IMR-90 (cell line): ENCODE results near the gene CDC42BPG. TPM values are rescaled to one million over a fixed set of nuclear protein-coding genes. Genes with fewer than 3 reads are reported as not detected.

ENCODE experiments used
- ATAC-seq: fragments of 200-7000 bp; cut with Tn5 transposase; 2 replicates; pipeline ENCODE4 v1.9.1; 2020; ENCODE audit warnings: low read depth, mild to moderate bottlenecking, moderate library complexity
- BruUV-seq: library from RNA; stranded (reverse); fragments of 400-500 nt; replicated peaks from 2 replicates; lab custom pipeline; 2021; lab: Mats Ljungman, UMichigan
- CTCF ChIA-PET: fragments of 300-600 bp; formaldehyde crosslinking; extraction: SDS; loops from one replicate; lab custom pipeline; 2021; ENCODE audit warnings: antibody characterized with exemption; lab: Yijun Ruan, JAX
- POLR2A ChIA-PET: fragments of 300-600 bp; sonication (Branson Sonifier 250); formaldehyde crosslinking; loops from one replicate; lab custom pipeline; 2022; ENCODE audit warnings: antibody characterized with exemption; ENCODE audit not compliant: unreplicated experiment; lab: Charles Lee
- DNase-seq: peaks from one replicate; pipeline ENCODE4 v3.0.0; 2013
- H2AFZ ChIP-seq: replicated peaks from 2 replicates; pipeline ENCODE3; 2013; ENCODE audit warnings: low read length, mild to moderate bottlenecking; ENCODE audit not compliant: poor library complexity
- H2AK5ac ChIP-seq: 2 replicates; pipeline ENCODE4 v1.6.1; 2013; ENCODE audit warnings: low read depth, low read length, inconsistent platforms
- H2AK9ac ChIP-seq: replicated peaks from 2 replicates; pipeline ENCODE3; 2013; ENCODE audit warnings: mild to moderate bottlenecking, low read depth, low read length, moderate library complexity; ENCODE audit not compliant: poor library complexity
- H2BK120ac ChIP-seq: 2 replicates; pipeline ENCODE4 v1.6.1; 2013; ENCODE audit warnings: low read depth, low read length, inconsistent platforms
- H2BK15ac ChIP-seq: 3 replicates; pipeline ENCODE4 v1.6.1; 2013; ENCODE audit warnings: low read depth, low read length, inconsistent platforms
- H2BK20ac ChIP-seq: 2 replicates; pipeline ENCODE4 v1.6.1; 2013; ENCODE audit warnings: low read depth, mild to moderate bottlenecking, inconsistent platforms, low read length, moderate library complexity
- H2BK5ac ChIP-seq: 2 replicates; pipeline ENCODE4 v1.6.1; 2013; ENCODE audit warnings: mild to moderate bottlenecking, low read depth, low read length, inconsistent platforms; ENCODE audit not compliant: poor library complexity, severe bottlenecking
- H3K14ac ChIP-seq: replicated peaks from 2 replicates; pipeline ENCODE4 v1.6.1; 2013; ENCODE audit warnings: low read depth, low read length, inconsistent platforms
- H3K18ac ChIP-seq: 2 replicates; pipeline ENCODE4 v1.6.1; 2013; ENCODE audit warnings: low read depth, low read length, control low read depth
- H3K23ac ChIP-seq: 2 replicates; pipeline ENCODE4 v1.6.1; 2013; ENCODE audit warnings: low read depth, low read length, inconsistent platforms
- H3K27ac ChIP-seq: 2 replicates; pipeline ENCODE4 v1.5.1; 2013; ENCODE audit warnings: mild to moderate bottlenecking, control low read depth, low read length; ENCODE audit not compliant: insufficient read depth
- H3K27me3 ChIP-seq: 2 replicates; pipeline ENCODE4 v1.6.1; 2013; ENCODE audit warnings: low read length; ENCODE audit not compliant: control insufficient read depth, insufficient read depth
- H3K36me3 ChIP-seq: 2 replicates; pipeline ENCODE4 v1.6.1; 2013; ENCODE audit warnings: low read length, mixed read lengths; ENCODE audit not compliant: control insufficient read depth, insufficient read depth
- H3K4ac ChIP-seq: 2 replicates; pipeline ENCODE4 v1.6.1; 2013; ENCODE audit warnings: low read depth, low read length, inconsistent platforms
- H3K4me1 ChIP-seq: 2 replicates; pipeline ENCODE4 v1.6.1; 2013; ENCODE audit warnings: low read length, mixed read lengths; ENCODE audit not compliant: control insufficient read depth, insufficient read depth
- H3K4me2 ChIP-seq: 2 replicates; pipeline ENCODE4 v1.6.1; 2013; ENCODE audit warnings: low read depth, mild to moderate bottlenecking, control low read depth, low read length, moderate library complexity
- H3K4me3 ChIP-seq: 2 replicates; pipeline ENCODE4 v1.5.1; 2013; ENCODE audit warnings: low read depth, mild to moderate bottlenecking, control low read depth, low read length, moderate library complexity; ENCODE audit not compliant: insufficient read depth
- H3K56ac ChIP-seq: 2 replicates; pipeline ENCODE4 v1.6.1; 2013; ENCODE audit warnings: low read length, inconsistent platforms; ENCODE audit not compliant: insufficient read depth; ENCODE audit errors: extremely low read depth
- H3K79me1 ChIP-seq, 2 experiments: 2 replicates each; pipeline ENCODE4 v1.6.1; 2013; ENCODE audit warnings: low read length in 2 of 2, inconsistent platforms in 1 of 2, low read depth in 1 of 2
- H3K9ac ChIP-seq: 2 replicates; pipeline ENCODE4 v1.6.1; 2013; ENCODE audit warnings: low read depth, low read length, control low read depth
- H3K9me1 ChIP-seq: 2 replicates; pipeline ENCODE4 v1.6.1; 2013; ENCODE audit warnings: low read length, inconsistent platforms; ENCODE audit not compliant: insufficient read depth
- H3K9me3 ChIP-seq: 2 replicates; pipeline ENCODE4 v1.6.1; 2013; ENCODE audit warnings: low read length; ENCODE audit not compliant: control insufficient read depth, insufficient read depth
- H4K20me1 ChIP-seq: 2 replicates; pipeline ENCODE4 v1.6.1; 2013; ENCODE audit warnings: low read length, inconsistent platforms; ENCODE audit not compliant: insufficient read depth
- H4K5ac ChIP-seq: 2 replicates; pipeline ENCODE4 v1.6.1; 2013; ENCODE audit warnings: mild to moderate bottlenecking, low read depth, low read length, control low read depth
- H4K8ac ChIP-seq, 2 experiments: 2 replicates each; pipeline ENCODE4 v1.6.1; 2013; ENCODE audit warnings: low read depth in 2 of 2, low read length in 2 of 2, control low read depth in 1 of 2, inconsistent platforms in 1 of 2
- H4K91ac ChIP-seq: 2 replicates; pipeline ENCODE4 v1.6.1; 2013; ENCODE audit warnings: low read depth, low read length, inconsistent platforms; ENCODE audit not compliant: insufficient read depth
- BHLHE40 ChIP-seq: fragments of 150-350 bp; IDR thresholded peaks from 2 replicates; pipeline ENCODE4 v1.6.1; 2016; ENCODE audit warnings: mild to moderate bottlenecking, low read depth, low read length
- CEBPB ChIP-seq: IDR thresholded peaks from 2 replicates; pipeline ENCODE4 v1.6.1; 2012; ENCODE audit warnings: low read depth, low read length, improper control_type of control experiment
- CHD1 ChIP-seq: IDR thresholded peaks from 2 replicates; pipeline ENCODE4 v1.6.1; 2012; ENCODE audit warnings: low read depth, low read length, improper control_type of control experiment
- CTCF ChIP-seq: conservative IDR thresholded peaks from 2 replicates; pipeline ENCODE4 v1.5.1; 2012; ENCODE audit warnings: mild to moderate bottlenecking, low read depth, low read length, improper control_type of control experiment
- ELK1 ChIP-seq: fragments of 150-350 bp; IDR thresholded peaks from 2 replicates; pipeline ENCODE4 v1.6.1; 2016; ENCODE audit warnings: low read depth, mild to moderate bottlenecking, low read length, moderate library complexity, borderline replicate concordance
- FOS ChIP-seq: fragments of 150-350 bp; IDR thresholded peaks from 2 replicates; pipeline ENCODE4 v1.6.1; 2016; ENCODE audit warnings: low read depth, low read length
- MAFK ChIP-seq: IDR thresholded peaks from 2 replicates; pipeline ENCODE4 v1.6.1; 2012; ENCODE audit warnings: low read depth, low read length, improper control_type of control experiment
- MAZ ChIP-seq: IDR thresholded peaks from 2 replicates; pipeline ENCODE4 v1.6.1; 2012; ENCODE audit warnings: low read depth, mild to moderate bottlenecking, low read length, improper control_type of control experiment, moderate library complexity, borderline replicate concordance
- MXI1 ChIP-seq: IDR thresholded peaks from 2 replicates; pipeline ENCODE4 v1.6.1; 2012; ENCODE audit warnings: low read depth, mild to moderate bottlenecking, low read length, moderate library complexity, borderline replicate concordance
- NFE2L2 ChIP-seq: fragments of 150-350 bp; IDR thresholded peaks from 2 replicates; pipeline ENCODE4 v1.6.1; 2016; ENCODE audit warnings: low read depth, mild to moderate bottlenecking, low read length
- POLR2A ChIP-seq: IDR thresholded peaks from 2 replicates; pipeline ENCODE4 v1.6.1; 2012; ENCODE audit warnings: mild to moderate bottlenecking, low read depth, low read length
- RAD21 ChIP-seq: IDR thresholded peaks from 2 replicates; pipeline ENCODE4 v1.6.1; 2012; ENCODE audit warnings: low read length, improper control_type of control experiment
- RCOR1 ChIP-seq: IDR thresholded peaks from 2 replicates; pipeline ENCODE4 v1.6.1; 2012; ENCODE audit warnings: mild to moderate bottlenecking, low read length, improper control_type of control experiment; ENCODE audit not compliant: insufficient replicate concordance
- RFX5 ChIP-seq: IDR thresholded peaks from 2 replicates; pipeline ENCODE4 v1.8.0; 2012; ENCODE audit warnings: low read depth, mild to moderate bottlenecking, low read length, moderate library complexity
- SMC3 ChIP-seq: fragments of 150-350 bp; IDR thresholded peaks from 2 replicates; pipeline ENCODE4 v1.6.1; 2016; ENCODE audit warnings: low read depth, mild to moderate bottlenecking, antibody characterized with exemption, low read length, moderate library complexity
- USF2 ChIP-seq: fragments of 150-350 bp; IDR thresholded peaks from 2 replicates; pipeline ENCODE4 v1.6.1; 2017; ENCODE audit warnings: mild to moderate bottlenecking, antibody characterized with exemption, low read length, low read depth
- WGBS, 2 experiments: methylation state at CpG; one replicate each; pipeline versions ENCODE4 v1.1.5 to v1.1.7; 2013; ENCODE audit warnings: missing lambda C conversion rate in 2 of 2; ENCODE audit not compliant: insufficient read length in 1 of 2; ENCODE audit errors: extremely low coverage in 2 of 2; 5-methylcytosine and 5-hydroxymethylcytosine counted together
- dilution Hi-C: fragments of 300-500 bp; cut with HindIII; formaldehyde crosslinking; loops from one replicate; pipeline ENCODE4 v1.14.3; 2018; ENCODE audit warnings: low sequenced_read_pairs; ENCODE audit not compliant: unreplicated experiment
- in situ Hi-C: fragments of 300-500 bp; cut with MboI; formaldehyde crosslinking; loops from 3 replicates; pipeline ENCODE4 v1.14.3; 2019; ENCODE audit warnings: low sequenced_read_pairs, inconsistent platforms, mixed read lengths
- intact Hi-C: fragments of 100-400 bp; cut with micrococcal nuclease; formaldehyde crosslinking; loops from 2 replicates; pipeline ENCODE4 v1.10.0; 2022
- polyA plus RNA-seq, 3 experiments: library from polyadenylated mRNA; depleted of rRNA; stranded (reverse); fragments of >200 nt; gene quantifications; 2 replicates each; pipeline ENCODE4 v1.2.3, GENCODE V29; 2012; ENCODE audit warnings: low replicate concordance in 1 of 3
- total RNA-seq: library from RNA; depleted of rRNA; stranded (reverse); fragments of >200 nt; gene quantifications from 2 replicates; pipeline ENCODE4 v1.2.3, GENCODE V29; 2012

CDC42BPG gene
- total and polyA plus RNA-seq, 2 of the 4 experiments (the other 2 are of a cell fraction), result under 0.01 to 0.12 TPM

GRCh38 chr11:64827451-64827839 is 17.0 kb downstream of the CDC42BPG start:
- dilution Hi-C loops, result no loop called here
- Histone ChIP-seq H2BK20ac (no peak overlapping the region), H3K23ac (no peak overlapping the region), H3K9me3 (no peaks in the 10 kb centered on the region), H3K27me3 (peaks cover 38% of the 10 kb centered on the region), H4K8ac (no peak overlapping the region), H2AK5ac (no peak overlapping the region), H3K27ac (no peak overlapping the region), H3K4me2 (no peak overlapping the region), H4K5ac (no peak overlapping the region), H3K4me1 (no peaks in the 10 kb centered on the region), H3K9me1 (no peaks in the 10 kb centered on the region), H2AK9ac (no peak overlapping the region), H3K4me3 (no peak overlapping the region), H3K18ac (no peak overlapping the region), H3K56ac (no peak overlapping the region), H2BK15ac (no peak overlapping the region), H4K20me1 (no peaks in the 10 kb centered on the region), H3K14ac (no peak overlapping the region), H3K4ac (no peak overlapping the region), H2AFZ (no peak overlapping the region), H3K36me3 (no peaks in the 10 kb centered on the region), H3K79me1 (no peaks in the 10 kb centered on the region), H3K9ac (no peak overlapping the region), H2BK5ac (no peak overlapping the region), H2BK120ac (no peak overlapping the region), H4K91ac (no peak overlapping the region)
- in situ Hi-C loops, result no loop called here
- intact Hi-C loops, result no loop called here
- TF ChIP-seq SMC3 (no peak), USF2 (no peak), RAD21 (no peak), BHLHE40 (no peak), POLR2A (no peak), RFX5 (no peak), RCOR1 (no peak), MXI1 (no peak), MAFK (no peak), FOS (no peak), NFE2L2 (no peak), MAZ (no peak), CTCF (no peak), CEBPB (no peak), CHD1 (no peak), ELK1 (no peak)
- 81% methylated on average over 17 of the region's 22 CpGs; no CpG with 5 or more reads in 1 of the 2 experiments for WGBS, 2 experiments
- ChIA-PET POLR2A (no interaction called here), CTCF (no interaction called here)
- DNase-seq (no peak), ATAC-seq (no peak)
- no TSS peak for BruUV-seq
